HG03196 (cell line): ENCODE measurements around the gene PJA2.

Experiments
- ATAC-seq: cut with Tn5 transposase; IDR thresholded peaks from one replicate; pipeline ENCODE4 v1.9.1; 2021; ENCODE audit not compliant: unreplicated experiment

The PJA2 gene

DNA sequence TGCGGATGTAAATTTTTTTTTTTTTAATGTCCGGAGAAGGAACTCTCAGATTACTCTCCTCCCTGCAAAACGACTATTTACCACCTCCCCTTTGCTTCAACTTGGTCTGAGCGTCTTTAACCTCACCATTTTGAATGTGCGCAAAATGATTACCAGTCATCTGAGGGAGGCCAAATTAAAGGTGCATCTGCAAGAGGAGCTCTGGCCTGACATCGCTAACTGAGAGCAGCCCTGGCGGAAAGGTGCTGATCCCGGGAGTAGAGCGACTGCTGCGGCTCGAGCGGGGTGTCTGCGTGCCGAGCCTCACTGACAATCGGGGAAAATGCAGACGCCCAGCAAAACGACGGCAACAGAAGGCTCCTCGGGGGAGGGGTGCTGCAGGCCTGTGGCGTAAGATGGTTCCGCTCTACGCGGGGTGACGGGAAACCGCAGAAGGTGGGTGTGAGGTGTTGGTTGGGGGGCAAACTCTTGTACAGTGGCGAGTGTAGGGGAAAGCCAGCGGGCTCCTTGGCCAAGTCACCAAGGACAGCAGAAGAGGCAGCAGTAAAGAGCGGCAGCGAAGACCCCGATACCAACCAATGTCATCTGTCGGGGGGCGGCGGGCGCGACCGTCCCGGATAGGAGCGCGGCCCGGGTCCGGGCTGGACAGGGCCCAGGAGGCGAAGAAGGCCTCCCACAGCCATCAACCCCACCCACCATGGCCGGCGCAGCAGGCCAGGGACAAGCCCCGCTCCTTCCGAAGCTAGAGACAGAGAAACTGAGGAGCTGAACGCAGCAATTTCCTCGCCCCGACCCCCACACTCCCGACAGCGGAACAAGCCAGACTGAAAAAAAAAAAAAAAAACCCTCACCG lies 557 bp downstream of the PJA2 start:
- ATAC-seq = peak; percentile 26

DNA sequence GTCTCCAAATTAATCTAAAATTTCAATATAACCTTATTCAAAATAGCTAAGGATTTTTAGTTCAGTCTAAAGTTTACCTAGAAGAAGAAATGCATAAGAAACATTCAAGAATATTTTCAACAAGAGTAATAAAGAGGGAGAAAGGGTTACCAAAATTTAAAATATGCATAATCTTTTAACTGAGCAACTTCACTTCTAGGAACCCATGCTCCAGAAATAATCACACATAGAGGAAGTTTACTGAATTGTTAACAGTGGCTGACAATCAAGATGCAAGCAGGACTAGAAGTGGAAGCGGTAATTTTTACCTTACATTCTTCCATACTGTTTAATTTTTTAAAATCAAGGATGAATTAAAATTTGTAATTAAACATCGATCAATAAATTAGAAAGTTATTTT lies 1.9 kb downstream of the PJA2 start:
- no peak for ATAC-seq

DNA sequence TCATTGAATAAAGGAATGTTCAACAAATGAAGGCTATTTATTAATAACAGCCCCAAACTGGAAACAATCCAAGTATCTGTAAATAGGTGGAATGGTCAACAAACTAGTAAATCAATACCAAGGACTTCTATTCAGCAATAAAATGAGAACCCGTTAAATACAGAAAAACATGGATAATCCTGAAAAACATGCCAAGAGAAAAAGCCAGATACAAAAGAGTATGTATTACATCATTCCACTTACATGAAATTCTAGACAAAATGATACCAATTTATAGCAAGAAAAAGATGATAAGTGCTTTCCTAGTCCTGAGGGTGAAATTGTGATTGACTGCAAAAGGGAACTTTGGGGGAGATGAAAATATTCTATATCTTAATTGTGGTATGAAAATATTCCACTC lies 3.1 kb downstream of the PJA2 start:
- ATAC-seq = no peak

DNA sequence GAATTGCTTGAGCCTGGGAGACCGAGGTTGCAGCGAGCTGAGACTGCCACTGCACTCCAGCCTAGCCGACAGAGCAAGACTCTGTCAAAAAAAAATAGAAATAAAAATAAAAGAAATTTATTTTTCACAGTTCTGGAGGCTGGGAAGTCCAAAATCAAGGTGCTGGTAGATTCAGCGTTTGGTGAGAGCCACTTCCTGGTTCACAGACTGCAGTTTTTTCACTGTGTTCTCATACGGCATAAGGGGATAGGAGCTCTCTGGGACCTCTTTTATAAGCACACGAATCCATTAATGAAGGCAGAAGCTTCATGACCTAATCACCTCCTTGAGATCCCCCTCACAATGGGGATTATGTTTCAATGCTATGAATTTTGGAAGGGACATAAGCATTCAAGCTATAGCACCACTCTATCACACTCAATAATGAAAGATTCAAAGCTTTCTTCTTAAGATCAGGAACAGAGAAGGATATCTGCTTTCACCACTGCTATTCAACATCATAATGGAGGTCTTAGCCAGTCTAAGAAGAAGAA lies 5.3 kb downstream of the PJA2 start:
- ATAC-seq = no peak

DNA sequence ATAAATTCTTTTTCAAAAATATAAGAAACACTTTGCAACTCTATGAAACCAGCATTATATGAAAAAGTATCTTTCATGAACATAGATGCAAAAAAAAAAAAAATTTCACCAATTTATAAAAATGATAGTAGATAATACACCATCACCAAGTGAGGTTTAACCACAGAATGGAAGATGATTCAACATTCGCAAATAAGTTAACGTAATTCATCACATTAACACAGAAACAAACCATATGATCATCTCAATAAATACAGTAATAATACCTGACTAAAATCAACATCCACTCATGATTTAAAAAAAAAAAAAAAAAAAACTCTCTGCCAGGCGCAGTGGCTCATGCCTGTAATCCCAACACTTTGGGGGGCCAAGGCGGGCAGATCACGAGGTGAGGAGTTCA lies 6.3 kb downstream of the PJA2 start:
- no peak for ATAC-seq

DNA sequence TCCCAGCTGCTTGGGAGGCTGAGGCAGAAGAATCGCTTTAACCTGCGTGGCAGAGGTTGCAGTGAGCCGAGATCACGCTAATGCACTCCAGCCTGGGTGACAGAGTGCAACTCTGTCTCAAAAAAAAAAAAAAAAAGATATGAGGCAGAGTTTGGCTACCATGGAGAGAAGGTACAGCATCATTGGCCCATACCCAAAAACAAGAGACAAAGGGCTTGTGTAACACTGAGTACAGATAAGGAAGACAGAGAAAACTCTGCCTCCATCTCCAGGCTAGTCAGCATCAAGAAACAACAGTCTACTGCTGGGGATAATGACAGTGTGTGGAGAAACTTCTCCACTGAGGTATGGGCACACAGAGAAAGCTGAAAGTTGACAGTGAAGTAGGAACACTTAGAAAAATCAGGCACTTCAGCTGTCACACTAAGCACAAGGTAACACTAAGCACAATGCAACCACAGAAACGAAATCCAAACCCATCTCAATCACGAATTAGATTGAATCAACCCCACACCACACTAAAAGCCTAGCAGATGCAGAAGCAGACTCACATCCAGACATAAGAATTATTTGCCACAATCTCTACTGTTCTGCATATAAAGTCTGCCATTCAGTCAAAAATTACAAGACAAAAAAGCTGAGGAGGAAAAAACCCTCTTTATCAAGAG lies 10.5 kb downstream of the PJA2 start:
- no peak for ATAC-seq

DNA sequence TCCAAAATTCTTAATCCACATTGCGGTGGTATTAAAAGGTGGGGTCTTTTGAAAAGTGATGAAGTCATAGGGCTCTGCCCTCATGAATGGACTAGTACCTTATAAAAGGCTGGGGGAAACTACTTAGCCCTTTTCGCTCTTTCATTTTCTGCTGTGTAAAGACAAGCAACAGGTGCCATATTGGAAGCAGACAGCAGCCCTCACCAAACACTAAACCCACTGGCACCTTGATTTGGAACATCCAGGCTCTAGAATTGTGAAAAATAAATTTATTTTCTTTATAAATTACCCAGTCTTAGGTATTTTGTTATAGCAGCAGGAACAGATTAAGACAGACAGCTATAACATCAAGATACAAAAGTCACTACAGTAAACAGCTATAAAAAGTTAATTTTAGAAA lies 12.8 kb downstream of the PJA2 start:
- no peak for ATAC-seq

DNA sequence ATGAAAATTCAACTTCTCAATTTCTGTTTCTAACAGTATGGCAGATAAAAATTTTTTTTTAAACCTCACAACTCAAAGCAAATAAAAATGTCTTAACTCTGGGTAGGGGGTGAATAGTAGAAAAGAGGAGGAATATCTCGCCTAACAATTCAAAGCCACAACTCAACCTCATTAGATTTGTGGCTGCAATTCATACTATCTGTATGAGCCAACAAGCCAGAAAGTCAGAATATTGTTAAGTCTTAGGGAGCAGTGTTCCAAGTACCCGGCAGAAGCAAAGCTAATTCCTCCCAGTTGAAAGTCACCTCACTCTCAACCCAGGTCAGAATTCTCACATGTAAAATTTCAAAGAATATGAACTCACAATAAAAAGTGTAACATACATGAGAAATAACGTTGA lies 15.0 kb downstream of the PJA2 start:
- ATAC-seq = no peak

DNA sequence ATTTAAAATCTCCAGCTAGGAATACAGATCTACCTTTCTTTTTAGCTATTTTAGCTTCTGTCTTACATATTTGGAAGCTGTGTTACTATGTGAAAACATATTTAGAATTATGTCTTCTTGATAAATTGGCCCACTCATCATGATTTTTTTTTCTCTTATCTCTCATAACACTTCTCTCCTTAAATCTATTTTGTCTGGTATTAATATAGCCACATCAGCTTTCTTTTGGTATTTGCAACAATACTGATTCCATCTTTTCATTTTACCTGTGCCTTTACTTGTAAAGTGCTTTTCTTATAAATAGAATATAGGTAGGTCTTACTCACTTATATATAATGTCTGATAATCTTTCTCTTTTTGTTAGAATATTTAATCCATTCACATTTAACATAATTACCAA lies 19.6 kb downstream of the PJA2 start:
- ATAC-seq = no peak

DNA sequence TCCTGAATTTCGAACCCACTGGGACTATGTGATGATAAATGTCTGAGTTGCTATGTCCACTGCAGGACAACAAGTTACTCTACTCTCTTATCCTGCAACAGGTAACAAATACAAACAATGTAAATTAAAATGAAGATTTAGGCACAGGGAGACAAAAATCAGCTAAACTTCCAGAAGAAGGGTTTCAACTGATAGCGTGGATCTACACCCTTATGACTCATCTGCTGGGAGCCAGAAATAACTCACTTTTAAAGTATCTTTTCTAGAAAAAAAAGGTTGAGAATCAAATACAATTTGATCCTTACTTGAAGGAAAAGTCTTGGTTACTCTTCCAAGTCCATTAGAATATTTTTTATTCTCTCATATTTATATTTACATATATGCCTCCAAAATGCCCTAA lies 21.4 kb downstream of the PJA2 start:
- ATAC-seq = no peak

DNA sequence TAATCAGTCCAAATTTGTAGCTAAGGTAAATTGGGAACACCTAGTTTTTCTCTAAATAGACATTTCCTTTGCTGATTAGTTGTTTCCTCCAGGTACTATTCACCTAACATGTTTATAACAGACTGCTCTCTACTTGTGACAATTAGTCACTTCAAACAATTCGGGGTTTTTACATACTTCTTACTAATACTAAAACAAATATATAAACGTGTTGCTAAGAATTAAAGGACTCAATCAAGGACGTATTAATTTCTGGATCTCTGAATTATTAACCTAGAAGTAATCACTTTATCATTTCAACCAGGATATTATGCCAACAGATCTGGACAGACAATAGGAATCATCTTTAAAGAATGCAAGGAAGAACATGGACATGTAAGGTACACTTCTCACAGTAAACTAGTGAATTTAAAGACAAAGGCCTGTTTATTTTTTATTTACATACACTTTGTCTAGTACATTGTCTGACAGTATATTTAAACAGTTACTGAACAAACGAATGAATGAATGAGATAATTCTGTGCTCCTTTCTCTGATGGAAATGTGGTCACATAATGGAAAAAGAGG lies 22.3 kb downstream of the PJA2 start:
- ATAC-seq = no peak

DNA sequence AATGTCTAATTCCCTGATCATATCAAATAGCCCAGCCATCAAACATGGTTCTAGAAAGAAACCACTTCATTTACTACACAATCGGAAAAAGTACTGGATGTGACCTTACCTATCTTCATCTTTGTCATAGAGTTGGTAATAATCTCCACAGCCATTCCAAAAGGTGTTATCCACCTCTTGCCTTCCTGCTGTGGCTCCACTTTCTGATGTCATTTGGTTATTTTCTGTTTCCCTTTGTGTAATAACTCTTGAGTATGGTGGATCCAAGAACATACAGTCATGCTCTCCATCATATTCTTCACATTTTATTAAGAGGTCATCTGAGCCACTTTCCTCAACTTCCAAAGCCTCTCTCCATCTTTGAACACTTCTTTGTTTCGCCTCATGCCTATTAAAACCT lies 31.7 kb downstream of the PJA2 start:
- no peak for ATAC-seq

DNA sequence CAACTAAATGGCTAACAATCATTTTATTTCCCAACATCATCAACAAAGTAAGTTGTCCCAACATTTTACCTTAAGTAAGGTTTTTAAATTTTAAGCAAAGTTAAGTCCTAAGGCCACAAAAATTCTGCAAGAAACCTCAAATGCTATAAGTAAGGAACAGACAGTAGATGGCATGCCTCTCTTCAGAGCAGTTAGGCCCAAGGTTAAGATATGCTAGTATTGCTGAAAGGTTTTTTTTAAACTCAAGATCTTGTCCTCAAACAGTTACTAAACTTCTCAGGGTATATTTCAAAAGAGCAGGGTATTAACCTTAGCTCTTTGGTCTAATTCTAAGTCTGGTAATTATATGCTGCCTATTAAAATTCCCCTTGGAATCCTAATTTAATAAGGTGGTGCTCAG lies 35.1 kb downstream of the PJA2 start:
- ATAC-seq = no peak

DNA sequence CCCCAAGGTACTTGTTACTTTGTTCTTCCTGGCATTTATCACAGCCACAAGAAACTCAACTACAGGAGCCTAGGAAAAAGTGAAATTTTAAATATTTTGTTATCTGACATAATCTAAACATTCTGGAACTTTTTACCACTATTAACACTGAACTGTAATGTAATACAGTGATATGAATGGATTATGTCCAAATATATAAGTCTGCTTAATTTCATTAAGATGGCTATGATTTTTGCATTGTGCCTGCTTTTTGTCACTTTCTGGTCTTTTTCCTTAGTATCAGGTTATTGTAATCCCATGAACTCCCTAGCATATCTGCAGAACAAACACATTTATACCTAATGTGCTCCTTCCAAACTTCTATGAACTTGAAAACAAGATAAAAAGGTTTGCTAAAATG lies 35.8 kb downstream of the PJA2 start:
- ATAC-seq = no peak

DNA sequence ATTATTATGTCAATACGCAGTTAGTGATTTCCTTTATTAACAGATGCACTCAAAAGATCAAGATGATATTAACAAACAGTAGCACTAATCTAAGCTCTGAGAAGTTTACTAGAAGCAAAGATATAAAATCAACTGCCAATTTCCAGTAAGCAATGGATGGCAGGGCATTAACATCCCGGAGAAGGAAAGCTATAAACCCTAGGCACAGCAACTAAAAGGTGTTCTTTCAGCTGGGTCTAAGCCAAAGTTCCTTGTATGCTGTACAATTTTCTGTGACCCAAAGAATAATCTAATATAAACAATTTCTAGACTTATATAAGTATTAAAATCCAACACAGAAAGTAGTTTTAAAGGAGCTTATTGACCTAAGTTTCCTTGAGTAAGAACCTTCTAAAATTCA lies 39.4 kb downstream of the PJA2 start:
- ATAC-seq = no peak

DNA sequence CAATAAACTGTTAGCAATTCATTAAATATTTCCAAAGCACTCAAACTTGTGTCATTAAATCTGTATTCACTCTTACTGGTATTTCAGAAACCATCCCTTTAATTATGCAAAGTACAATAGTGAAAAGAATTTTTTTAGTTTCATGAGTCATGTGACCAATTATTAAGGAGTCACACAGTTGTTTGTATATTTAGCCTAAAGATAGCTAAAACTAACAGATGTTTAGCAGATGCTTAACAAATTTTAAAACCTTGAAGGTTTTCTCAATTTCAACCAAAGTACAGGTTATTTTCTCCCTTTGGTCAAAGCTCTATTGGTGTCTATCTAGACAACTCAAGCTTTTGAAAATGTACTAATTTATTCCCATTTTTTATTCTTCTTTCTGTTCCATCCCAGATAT lies 44.1 kb downstream of the PJA2 start:
- ATAC-seq = no peak

DNA sequence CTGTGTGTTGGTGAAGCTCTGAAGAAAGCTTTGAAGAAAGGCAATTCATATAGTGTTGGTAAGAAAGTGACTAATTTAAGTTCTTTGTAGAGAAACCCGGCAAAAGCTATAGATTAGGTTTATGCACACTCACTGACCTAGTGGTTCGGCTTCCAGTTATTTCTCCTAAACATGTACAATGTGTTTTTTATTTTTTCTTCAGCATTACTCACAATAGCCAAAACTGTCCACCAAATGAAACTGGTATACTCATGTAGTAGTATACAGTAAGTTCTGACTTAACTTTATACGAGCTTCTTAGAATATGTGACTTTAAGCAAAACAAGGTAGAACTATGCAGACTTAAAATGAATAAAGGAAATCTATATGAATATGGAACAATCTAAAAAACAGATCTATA lies 44.8 kb downstream of the PJA2 start:
- no peak for ATAC-seq

DNA sequence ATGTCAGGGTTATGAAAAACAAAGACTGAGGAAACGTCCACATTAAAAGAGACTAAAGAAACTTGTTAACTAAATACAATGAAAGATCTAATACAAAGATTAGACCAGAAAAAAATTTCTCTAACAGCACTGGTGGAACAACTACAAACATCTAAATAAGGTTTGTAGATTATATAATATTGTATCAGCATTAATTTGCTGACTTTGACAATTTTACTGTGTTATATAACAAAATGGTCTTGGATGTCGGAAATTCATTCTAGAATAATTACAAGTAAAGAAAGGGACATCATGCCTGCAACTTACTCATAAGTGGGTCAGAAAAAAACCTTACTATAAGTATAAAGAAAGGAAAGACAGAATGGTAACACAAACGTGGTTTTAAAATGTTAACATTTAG lies 50.1 kb downstream of the PJA2 start:
- no peak for ATAC-seq

DNA sequence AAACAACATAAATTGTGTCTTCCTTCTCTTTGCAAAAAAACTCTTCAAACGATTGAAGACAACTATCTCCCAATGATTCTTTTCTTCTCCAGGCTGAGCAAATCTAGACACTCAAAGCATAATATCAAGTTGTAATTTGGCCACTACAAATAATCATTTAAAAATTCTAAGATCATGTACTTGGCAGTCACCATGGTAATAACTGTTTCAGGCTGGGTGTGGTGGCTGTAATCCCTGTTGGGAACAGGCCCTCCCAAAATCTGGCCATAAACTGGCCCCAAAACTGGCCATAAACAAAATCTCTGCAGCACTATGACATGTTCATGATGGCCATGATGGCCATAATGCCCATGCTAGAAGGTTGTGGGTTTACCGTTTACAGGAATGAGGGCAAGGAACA lies 52.0 kb downstream of the PJA2 start:
- no peak for ATAC-seq

DNA sequence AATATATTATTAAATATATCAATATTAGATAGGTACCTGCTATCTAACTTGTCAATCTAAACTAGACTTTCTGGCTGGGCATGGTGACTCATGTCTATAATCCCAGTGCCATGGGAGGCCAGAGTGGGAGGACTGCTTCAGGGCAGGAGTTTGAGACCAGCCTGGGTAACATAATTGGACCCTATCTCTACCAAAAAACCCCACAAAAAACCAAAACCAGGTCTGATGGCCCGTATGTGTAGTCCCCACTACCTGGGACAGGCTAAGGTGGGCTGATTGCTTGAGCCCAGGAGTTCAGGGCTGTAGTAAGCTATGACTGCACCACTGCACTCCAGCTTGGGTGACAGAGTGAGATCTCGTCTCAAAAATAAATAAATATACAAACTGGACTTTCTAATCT lies 55.0 kb downstream of the PJA2 start:
- no peak for ATAC-seq

DNA sequence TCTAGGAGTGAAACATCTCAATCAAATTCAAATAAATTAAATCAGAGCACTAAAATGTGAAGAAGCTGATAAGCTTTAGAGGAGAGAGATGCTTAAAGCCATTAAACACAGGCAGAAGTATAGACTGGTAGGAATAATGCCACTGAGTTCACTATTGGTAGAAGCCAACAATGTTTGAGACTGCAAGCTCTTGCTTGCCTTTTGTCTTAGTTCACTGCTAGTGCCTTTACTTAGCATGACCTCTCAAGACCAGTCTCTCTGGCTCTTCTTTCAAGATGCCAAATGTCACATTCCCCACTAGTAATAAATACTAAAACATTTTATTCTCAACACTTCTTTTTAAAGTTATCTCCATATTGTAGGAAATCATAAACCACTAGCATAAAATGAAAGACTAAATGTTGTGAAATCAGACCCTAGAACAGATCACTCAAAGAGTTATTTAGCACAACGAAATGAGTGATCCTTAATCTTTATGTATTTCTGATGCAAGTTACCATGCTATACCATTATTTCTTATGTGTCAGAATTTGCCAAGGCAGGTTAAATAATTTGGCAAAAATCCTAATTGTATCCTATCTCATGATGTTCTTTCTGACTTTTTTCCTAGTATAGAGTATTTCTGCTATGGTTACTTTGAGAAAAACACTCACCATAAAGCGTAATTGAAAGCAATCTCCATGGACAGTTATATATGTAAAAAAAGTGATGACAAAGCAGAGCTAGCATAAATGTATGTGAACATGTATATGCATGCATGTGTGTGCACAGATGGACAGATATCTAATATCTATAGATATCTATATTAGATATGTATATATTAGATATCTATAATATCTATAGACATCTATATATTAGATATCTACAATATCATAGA lies 57.5 kb downstream of the PJA2 start:
- no peak for ATAC-seq
